ENCODE measurements around the gene UBE2D2.
"Not testable (repeated sequence)": the region's sequence is repeated elsewhere in the genome, so short reads cannot be mapped to it uniquely, and the experiment has no call there.

- TF ChIP-seq, protein P1, sequence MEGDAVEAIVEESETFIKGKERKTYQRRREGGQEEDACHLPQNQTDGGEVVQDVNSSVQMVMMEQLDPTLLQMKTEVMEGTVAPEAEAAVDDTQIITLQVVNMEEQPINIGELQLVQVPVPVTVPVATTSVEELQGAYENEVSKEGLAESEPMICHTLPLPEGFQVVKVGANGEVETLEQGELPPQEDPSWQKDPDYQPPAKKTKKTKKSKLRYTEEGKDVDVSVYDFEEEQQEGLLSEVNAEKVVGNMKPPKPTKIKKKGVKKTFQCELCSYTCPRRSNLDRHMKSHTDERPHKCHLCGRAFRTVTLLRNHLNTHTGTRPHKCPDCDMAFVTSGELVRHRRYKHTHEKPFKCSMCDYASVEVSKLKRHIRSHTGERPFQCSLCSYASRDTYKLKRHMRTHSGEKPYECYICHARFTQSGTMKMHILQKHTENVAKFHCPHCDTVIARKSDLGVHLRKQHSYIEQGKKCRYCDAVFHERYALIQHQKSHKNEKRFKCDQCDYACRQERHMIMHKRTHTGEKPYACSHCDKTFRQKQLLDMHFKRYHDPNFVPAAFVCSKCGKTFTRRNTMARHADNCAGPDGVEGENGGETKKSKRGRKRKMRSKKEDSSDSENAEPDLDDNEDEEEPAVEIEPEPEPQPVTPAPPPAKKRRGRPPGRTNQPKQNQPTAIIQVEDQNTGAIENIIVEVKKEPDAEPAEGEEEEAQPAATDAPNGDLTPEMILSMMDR (IDR thresholded peaks at IDR 0.05; ENCODE audit: low read length), result not testable (repeated sequence)
- not testable (repeated sequence) for TF ChIP-seq EZH2 (IDR thresholded peaks at IDR 0.05; ENCODE audit: borderline replicate concordance, low read length)
Measured at GRCh38 chr5:139546593-139546992, 14.5 kb upstream of the UBE2D2 start.
